Fibroblast of pulmonary artery (primary cell): ENCODE data around the gene STARD10.
A peak's percentile ranks its signal among the peaks of the same experiment; 100 is the strongest.

ENCODE experiments used
- DNase-seq: peaks from one replicate; pipeline ENCODE4 v3.0.0-alpha.2; 2010; ENCODE audit warnings: low read depth
- H3K4me3 ChIP-seq: replicated peaks from 2 replicates; pipeline ENCODE4 v1.5.1; 2011; ENCODE audit warnings: low read depth, mild to moderate bottlenecking, control low read depth, low read length, moderate library complexity
- CTCF ChIP-seq: IDR thresholded peaks from 2 replicates; pipeline ENCODE4 v1.5.1; 2011; ENCODE audit warnings: mild to moderate bottlenecking, control low read depth, low read length, inconsistent platforms; ENCODE audit errors: missing control alignments

Gene STARD10

GRCh38 chr11:72820439-72821139 lies 26.7 kb upstream of the STARD10 start:
- H3K4me3 ChIP-seq: no peak overlapping the region
- no peak for TF ChIP-seq CTCF
- no peak for DNase-seq

GRCh38 chr11:72818971-72819370 lies 25.1 kb upstream of the STARD10 start:
- no peak overlapping the region for H3K4me3 ChIP-seq
- no peak for TF ChIP-seq CTCF
- DNase-seq: no peak

- TF ChIP-seq CTCF: no peak
- no peak overlapping the region for H3K4me3 ChIP-seq
- DNase-seq: no peak
Observed at GRCh38 chr11:72817966-72818365, 24.1 kb upstream of the STARD10 start.

- no peak for TF ChIP-seq CTCF
- H3K4me3 ChIP-seq: no peak overlapping the region
- no peak for DNase-seq
Observed at GRCh38 chr11:72816404-72816990, 22.6 kb upstream of the STARD10 start.

- DNase-seq: no peak
- no peak for TF ChIP-seq CTCF
- peak overlapping the region; percentile 85 for H3K4me3 ChIP-seq
Observed at GRCh38 chr11:72815110-72815618, 21.3 kb upstream of the STARD10 start.

- peak; percentile 3 for TF ChIP-seq CTCF
- DNase-seq: peak; percentile 80
- H3K4me3 ChIP-seq: peak within 1 kb of the TSS; percentile 85
Observed at GRCh38 chr11:72814286-72815109, 20.7 kb upstream of the STARD10 start, which contains the start of gene ATG16L2. TSS of gene ATG16L2 (plus strand) at chr11:72814411. CDS start at chr11:72814446, 35 bp downstream.
